Fibroblast of lung (primary cell): ENCODE results near the gene ADAMTS17.

ENCODE experiments used
- EZH2 ChIP-seq: IDR thresholded peaks from 2 replicates; pipeline ENCODE4 v1.5.1; 2012; ENCODE audit warnings: low read length, control low read depth, mild to moderate bottlenecking; ENCODE audit errors: missing control alignments
- TF ChIP-seq, protein P1 (sequence below), 2 donors: IDR thresholded peaks in 1 of 2; conservative IDR thresholded peaks in 1 of 2; 1 replicate in 1 of 2; 2 replicates in 1 of 2; pipeline ENCODE4 v1.5.1; 2011 to 2012; ENCODE audit warnings: low read length in 2 of 2, control low read depth in 1 of 2, inconsistent platforms in 1 of 2, low read depth in 1 of 2, mild to moderate bottlenecking in 1 of 2

GRCh38 chr15:99987119-99987506 lies 354.7 kb downstream of the ADAMTS17 start:
- TF ChIP-seq, protein P1, sequence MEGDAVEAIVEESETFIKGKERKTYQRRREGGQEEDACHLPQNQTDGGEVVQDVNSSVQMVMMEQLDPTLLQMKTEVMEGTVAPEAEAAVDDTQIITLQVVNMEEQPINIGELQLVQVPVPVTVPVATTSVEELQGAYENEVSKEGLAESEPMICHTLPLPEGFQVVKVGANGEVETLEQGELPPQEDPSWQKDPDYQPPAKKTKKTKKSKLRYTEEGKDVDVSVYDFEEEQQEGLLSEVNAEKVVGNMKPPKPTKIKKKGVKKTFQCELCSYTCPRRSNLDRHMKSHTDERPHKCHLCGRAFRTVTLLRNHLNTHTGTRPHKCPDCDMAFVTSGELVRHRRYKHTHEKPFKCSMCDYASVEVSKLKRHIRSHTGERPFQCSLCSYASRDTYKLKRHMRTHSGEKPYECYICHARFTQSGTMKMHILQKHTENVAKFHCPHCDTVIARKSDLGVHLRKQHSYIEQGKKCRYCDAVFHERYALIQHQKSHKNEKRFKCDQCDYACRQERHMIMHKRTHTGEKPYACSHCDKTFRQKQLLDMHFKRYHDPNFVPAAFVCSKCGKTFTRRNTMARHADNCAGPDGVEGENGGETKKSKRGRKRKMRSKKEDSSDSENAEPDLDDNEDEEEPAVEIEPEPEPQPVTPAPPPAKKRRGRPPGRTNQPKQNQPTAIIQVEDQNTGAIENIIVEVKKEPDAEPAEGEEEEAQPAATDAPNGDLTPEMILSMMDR (conservative IDR thresholded peaks at IDR 0.05 in 1 of 2, IDR thresholded peaks at IDR 0.05 in 1 of 2; ENCODE audit: low read depth in 1 of 2, low read length in 2 of 2) = no peak
- no peak for TF ChIP-seq EZH2
